Measurements from ENCODE around the gene SLC6A17. TPM values are rescaled to one million over a fixed set of nuclear protein-coding genes. Genes with fewer than 3 reads are reported as not detected.

SLC6A17 gene
- total RNA-seq, 1 experiment from 2014 or later: 0.17 TPM

DNA sequence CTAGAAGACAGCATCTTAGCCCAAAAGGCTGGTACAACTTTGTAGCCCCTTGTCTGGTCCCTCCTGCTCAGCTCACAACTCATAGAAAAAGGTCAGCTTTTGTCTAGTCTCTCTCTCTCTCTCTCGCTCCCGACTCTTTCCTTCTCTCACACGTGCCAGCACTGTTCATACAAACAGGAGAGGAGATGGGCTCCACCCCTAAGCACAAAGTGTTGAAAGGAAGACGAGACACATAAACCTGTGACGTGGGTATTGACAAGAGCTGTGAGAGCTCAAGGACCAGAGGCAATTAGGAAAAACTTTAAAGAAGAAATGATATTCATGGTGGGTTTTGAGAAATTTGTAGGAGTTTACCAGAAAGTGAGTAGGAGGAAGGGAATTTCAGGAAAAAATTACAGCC lies 36.3 kb downstream of the SLC6A17 start:
- Histone ChIP-seq H2BK12ac (ENCODE audit: insufficient read length, low read depth, low read length) (no peak overlapping the region), H3K27ac (ENCODE audit: insufficient read length, low read depth, low read length) (no peak overlapping the region), H2AFZ (ENCODE audit: low read length) (no peak overlapping the region), H3K4me2 (ENCODE audit: insufficient read depth, insufficient read length, low read length) (no peak overlapping the region), H3T11ph (ENCODE audit: low read length) (no peak overlapping the region), H4K5ac (ENCODE audit: insufficient read length, low read depth, low read length) (no peak overlapping the region), H3K4me1 (ENCODE audit: insufficient read depth, low read length) (no peaks in the 10 kb centered on the region), H4K20me1 (ENCODE audit: control insufficient read depth, insufficient read depth, insufficient read length) (no peaks in the 10 kb centered on the region), H3K4ac (ENCODE audit: low read depth, low read length) (no peak overlapping the region), H3K56ac (ENCODE audit: insufficient read length, low read depth, low read length) (no peak overlapping the region), H2BK5ac (ENCODE audit: insufficient read length, low read length) (no peak overlapping the region), H3K79me1 (ENCODE audit: insufficient read depth, low read depth, low read length, poor library complexity, severe bottlenecking) (no peaks in the 10 kb centered on the region), H3K79me2 (ENCODE audit: insufficient read depth, low read length) (no peaks in the 10 kb centered on the region), H2AK5ac (ENCODE audit: insufficient read length, low read length) (no peak overlapping the region), H3K18ac (ENCODE audit: insufficient read length, low read depth, low read length) (no peak overlapping the region), H2BK20ac (ENCODE audit: low read depth, low read length, poor library complexity, severe bottlenecking) (no peak overlapping the region), H3K23ac (ENCODE audit: insufficient read length, low read depth, low read length) (no peak overlapping the region), H3K27me3 (ENCODE audit: insufficient read depth, low read length) (no peaks in the 10 kb centered on the region), H4K91ac (ENCODE audit: insufficient read length, low read depth, low read length) (no peak overlapping the region), H2BK15ac (ENCODE audit: low read depth, low read length) (no peak overlapping the region), H3K14ac (ENCODE audit: insufficient read depth, low read length) (no peak overlapping the region), H2BK120ac (ENCODE audit: low read depth, low read length, poor library complexity, severe bottlenecking) (no peak overlapping the region), H3K9me3 (ENCODE audit: control insufficient read depth, low read depth, low read length) (no peaks in the 10 kb centered on the region), H3K9ac (ENCODE audit: extremely low read depth, insufficient read length, low read length) (no peak overlapping the region), H3K23me2 (ENCODE audit: insufficient read length, low read depth, low read length, poor library complexity, severe bottlenecking) (no peaks in the 10 kb centered on the region), H4K8ac (replicated peaks; ENCODE audit: insufficient read length, low read depth, low read length) (no peak overlapping the region)
- DNase-seq: no peak
- Mint-ChIP-seq H3K4me3 (no peak overlapping the region), H3K4me1 (peaks cover 6 to 10% of the 10 kb centered on the region in 2 experiments; a peak in 2 of 4 replicates), H3K9me3 (no peaks in the 10 kb centered on the region), H3K27ac (no peak overlapping the region), H3K36me3 (ENCODE audit: insufficient read depth in 1 of 3, low read depth in 3 of 3) (no peaks in the 10 kb centered on the region), H3K27me3 (ENCODE audit: low read depth) (peaks cover 13% of the 10 kb centered on the region)
- WGBS (ENCODE audit: extremely low coverage, insufficient read length, low lambda C conversion rate): no CpG with 5 or more reads among the region's 5 CpGs
- TF ChIP-seq, protein P1, sequence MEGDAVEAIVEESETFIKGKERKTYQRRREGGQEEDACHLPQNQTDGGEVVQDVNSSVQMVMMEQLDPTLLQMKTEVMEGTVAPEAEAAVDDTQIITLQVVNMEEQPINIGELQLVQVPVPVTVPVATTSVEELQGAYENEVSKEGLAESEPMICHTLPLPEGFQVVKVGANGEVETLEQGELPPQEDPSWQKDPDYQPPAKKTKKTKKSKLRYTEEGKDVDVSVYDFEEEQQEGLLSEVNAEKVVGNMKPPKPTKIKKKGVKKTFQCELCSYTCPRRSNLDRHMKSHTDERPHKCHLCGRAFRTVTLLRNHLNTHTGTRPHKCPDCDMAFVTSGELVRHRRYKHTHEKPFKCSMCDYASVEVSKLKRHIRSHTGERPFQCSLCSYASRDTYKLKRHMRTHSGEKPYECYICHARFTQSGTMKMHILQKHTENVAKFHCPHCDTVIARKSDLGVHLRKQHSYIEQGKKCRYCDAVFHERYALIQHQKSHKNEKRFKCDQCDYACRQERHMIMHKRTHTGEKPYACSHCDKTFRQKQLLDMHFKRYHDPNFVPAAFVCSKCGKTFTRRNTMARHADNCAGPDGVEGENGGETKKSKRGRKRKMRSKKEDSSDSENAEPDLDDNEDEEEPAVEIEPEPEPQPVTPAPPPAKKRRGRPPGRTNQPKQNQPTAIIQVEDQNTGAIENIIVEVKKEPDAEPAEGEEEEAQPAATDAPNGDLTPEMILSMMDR (conservative IDR thresholded peaks at IDR 0.05): no peak

Measured in H9 (cell line).